ENCODE results near the gene CTIF. TPM values are rescaled to one million over a fixed set of nuclear protein-coding genes. Genes with fewer than 3 reads are reported as not detected.

CTIF gene
- total RNA-seq, 1 experiment from 2014 or later, result 8.2 TPM

GRCh38 chr18:48775372-48776155, 236.7 kb downstream of the CTIF start:
- no peak for DNase-seq (ENCODE audit: low read depth)

GRCh38 chr18:48776156-48776555, 237.3 kb downstream of the CTIF start:
- DNase-seq (ENCODE audit: low read depth), result no peak

DNA sequence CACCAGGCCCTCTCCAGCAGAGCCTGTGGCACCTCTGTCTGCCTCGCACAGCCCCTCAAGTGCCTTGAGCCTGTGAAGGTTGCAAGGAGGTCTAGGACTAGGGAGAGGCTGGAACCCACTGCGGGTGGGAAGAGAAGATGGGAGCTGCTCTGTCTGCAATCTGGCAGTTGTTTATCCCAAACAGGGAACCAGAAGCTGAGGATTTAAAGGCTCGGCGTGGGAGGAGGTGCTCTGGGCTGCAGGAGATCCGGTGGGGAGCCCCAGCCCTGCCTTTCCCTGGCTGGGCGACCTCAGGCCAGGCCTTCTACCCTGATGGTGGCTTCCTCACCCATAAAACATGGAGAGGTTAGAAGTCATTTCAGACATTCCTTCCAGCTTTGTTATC, 237.8 kb downstream of the CTIF start:
- DNase-seq (ENCODE audit: low read depth), result no peak

DNA sequence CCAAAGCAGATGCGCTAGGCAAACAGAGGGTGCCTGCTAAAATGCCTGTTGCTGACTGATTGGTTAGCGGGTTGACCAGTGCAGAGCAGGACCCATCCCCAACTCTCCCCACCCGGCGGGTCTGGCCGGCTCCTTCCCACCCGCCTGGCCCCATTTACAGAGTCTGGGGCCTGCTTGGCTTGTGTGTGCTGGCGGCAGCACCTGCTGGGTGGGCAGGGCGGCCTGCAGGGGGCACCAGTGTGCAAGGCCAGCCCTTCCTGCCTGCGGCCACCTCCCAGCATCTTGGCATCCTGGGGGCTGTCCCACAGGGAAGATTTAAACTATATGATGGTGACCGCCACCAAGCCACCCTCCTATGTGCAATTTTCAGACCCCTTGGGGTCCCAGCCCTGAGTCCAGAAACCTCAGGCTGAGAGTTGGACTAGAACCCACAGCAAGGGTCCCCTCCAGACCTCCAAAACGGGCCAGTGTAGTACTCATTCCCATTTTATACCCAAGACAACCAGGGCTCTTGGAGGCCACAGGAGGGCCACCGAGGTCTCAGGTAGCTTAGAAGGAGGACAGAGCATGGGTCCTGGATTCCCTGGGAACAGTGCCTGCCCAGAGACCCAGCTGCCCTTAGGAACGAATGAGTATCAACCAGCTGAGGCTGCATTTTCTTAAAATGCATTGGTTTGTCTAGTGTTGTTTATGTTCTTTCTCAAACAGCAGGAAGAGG, 238.4 kb downstream of the CTIF start:
- peak; percentile 75 for DNase-seq (ENCODE audit: low read depth)

GRCh38 chr18:48777744-48778116, 238.9 kb downstream of the CTIF start:
- peak; percentile 51 for DNase-seq (ENCODE audit: low read depth)

DNA sequence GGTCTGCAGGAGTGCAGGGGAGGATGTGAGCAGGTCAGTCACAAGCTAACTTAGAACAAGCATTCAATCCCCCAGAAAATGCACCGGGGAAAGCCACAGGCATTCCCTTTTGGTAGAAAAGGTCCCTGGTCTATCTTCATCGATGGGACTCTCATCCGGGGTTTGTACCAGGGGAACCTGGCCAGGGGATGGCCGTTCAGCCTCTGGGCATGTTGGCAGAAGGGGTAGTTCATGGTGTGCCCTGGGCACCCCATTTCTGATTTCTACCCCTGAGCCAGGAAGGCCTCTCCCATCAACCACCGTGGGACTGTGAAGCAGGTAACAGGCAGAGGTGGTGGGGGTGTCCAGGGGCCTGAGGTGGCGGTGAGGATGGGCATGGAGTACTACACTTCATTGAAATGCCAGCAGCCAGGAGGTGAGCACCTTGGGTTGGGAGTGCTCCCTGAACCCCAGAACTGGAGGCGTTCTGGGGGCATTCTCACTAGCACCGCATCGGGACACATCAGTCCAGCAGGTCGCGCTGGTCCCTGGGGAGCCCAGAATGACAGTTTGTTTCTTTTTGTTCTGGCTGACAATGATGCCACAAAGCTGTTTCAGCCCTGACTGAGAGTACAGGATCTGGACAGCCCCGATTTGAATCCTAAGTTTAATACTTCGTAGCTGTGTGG, 239.6 kb downstream of the CTIF start:
- no peak for DNase-seq (ENCODE audit: low read depth)

- no peak for DNase-seq (ENCODE audit: low read depth)
These were observed 240.6 kb downstream of the CTIF start for GRCh38 chr18:48779462-48779861.

- DNase-seq (ENCODE audit: low read depth), result no peak
These were observed 241.5 kb downstream of the CTIF start for GRCh38 chr18:48780201-48780912.

DNA sequence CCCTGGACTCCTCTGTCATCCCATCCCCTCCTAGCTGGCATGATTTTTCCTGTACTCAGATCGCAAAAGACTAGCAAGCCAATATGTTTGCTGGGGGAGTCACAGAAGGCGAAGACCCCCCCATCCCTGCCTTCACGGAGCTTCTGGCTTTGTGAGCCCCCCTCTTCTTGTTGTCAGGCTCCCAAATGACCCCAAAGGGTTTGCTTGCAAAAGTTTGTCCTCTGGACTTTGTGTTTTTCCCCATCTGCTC, 242.0 kb downstream of the CTIF start:
- DNase-seq (ENCODE audit: low read depth), result no peak

DNA sequence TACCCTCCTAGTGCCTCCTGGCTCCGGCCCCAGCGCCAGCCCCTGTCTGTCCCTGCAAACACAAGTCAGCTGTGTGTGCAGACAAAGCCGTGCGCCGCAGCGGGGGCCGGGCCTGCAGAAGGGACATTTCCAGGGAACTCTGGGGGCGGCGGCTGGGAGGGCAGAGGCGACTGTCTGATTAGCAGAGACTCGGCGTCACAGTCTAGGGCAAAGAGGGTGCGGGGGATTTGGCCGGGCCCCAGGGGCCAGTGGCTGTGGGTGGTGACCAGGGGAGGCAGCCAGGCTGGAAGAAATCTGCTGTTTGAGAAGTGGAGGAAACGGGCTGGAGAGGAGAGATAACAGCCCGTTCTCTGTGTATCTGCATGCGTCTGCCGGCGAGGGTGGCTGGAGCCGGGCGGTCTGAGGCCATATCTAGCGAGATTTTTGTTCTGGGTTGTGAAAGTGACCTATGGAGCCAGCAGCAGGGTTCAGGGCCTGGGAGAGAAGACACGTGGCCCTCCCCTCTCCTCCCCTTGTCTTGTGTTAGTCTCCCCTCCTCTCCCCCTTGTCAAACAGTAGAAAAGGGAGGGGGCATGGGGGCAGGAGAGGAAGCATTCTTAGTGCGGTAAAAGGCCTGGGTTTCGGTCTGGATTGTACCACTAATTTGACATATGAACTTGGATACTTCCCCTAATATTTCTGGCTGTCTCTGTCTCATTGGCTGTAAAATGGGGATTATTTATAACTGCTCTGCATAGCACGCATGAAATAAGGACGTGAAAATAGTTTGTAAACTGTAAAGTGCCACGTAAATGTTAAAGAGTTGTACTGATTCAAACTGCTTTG, 242.5 kb downstream of the CTIF start:
- DNase-seq (ENCODE audit: low read depth), result peak; percentile 27

- no peak for DNase-seq (ENCODE audit: low read depth)
These were observed 243.1 kb downstream of the CTIF start for GRCh38 chr18:48781988-48782363.

DNA sequence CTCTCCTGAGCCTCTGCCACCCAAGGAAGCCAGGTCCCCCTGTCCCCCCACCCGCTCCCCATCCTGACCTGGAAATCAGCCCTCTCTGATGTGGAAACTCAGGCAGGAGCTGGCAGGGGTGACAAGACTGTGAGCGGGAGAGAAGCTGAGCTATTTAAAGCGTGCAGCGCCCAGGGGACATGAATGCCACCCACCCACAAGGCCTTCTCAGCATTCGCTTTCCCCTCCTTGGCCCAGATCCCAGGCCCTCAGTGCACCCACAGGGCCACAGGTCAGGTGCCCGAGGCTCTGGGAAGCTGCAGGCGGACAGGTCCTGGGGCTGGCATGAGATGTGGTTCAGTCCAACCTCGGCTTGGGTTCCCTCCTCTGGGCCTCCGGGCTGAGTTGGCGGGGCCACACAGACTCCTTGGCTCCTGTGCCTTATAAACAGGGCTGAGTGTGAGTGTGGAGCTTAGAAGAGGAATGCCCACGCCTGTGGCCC, 243.6 kb downstream of the CTIF start:
- peak; percentile 9 for DNase-seq (ENCODE audit: low read depth)

DNA sequence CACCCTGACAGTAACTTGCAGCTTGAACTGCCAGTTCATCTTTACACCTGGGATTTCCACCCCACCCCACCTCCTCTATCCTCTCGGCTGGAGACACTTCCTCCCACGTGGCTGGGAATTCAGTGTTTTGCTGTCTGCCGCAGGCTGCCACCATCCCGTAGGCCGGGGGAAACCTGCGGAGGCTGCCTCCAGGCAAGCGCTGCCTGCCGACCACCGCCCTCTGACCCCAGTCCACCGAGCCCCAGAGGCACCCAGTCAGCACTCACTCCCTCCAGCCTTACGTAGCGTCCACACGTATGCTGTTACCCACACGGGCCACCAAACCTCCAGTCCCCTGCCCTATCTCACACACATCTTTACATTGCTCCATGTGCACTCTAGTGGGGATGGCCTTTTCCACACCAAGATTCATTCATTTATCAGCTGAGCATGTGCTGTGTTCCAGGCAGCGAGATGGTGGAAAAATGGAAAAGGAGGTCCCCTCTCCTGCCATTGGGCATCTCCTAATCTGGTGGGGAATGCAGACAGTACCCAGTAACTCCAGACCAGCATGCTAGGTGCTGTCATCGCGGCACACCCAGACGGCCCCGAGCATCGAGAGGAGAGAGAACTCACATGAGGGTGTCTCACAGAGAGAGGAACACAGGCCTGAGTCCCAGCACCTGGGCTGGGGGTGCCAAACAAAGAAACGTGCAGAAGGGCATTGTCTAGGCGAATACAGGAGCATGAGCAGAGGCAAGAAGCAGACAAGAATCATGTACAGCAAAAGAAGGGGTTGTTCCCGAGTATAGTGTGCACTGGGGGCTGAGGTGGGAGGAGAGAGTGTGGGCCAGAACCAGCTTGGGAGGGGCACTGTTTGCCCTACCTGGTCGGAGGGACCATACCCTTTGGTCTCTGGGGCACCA, 245.0 kb downstream of the CTIF start:
- DNase-seq (ENCODE audit: low read depth), result no peak

GRCh38 chr18:48784656-48785055, 245.8 kb downstream of the CTIF start:
- DNase-seq (ENCODE audit: low read depth), result no peak

- no peak for DNase-seq (ENCODE audit: low read depth)
These were observed 246.3 kb downstream of the CTIF start for GRCh38 chr18:48785091-48785614.

- DNase-seq (ENCODE audit: low read depth), result no peak
These were observed 247.1 kb downstream of the CTIF start for GRCh38 chr18:48785736-48786454.

GRCh38 chr18:48786455-48787202, 247.8 kb downstream of the CTIF start:
- DNase-seq (ENCODE audit: low read depth), result no peak

DNA sequence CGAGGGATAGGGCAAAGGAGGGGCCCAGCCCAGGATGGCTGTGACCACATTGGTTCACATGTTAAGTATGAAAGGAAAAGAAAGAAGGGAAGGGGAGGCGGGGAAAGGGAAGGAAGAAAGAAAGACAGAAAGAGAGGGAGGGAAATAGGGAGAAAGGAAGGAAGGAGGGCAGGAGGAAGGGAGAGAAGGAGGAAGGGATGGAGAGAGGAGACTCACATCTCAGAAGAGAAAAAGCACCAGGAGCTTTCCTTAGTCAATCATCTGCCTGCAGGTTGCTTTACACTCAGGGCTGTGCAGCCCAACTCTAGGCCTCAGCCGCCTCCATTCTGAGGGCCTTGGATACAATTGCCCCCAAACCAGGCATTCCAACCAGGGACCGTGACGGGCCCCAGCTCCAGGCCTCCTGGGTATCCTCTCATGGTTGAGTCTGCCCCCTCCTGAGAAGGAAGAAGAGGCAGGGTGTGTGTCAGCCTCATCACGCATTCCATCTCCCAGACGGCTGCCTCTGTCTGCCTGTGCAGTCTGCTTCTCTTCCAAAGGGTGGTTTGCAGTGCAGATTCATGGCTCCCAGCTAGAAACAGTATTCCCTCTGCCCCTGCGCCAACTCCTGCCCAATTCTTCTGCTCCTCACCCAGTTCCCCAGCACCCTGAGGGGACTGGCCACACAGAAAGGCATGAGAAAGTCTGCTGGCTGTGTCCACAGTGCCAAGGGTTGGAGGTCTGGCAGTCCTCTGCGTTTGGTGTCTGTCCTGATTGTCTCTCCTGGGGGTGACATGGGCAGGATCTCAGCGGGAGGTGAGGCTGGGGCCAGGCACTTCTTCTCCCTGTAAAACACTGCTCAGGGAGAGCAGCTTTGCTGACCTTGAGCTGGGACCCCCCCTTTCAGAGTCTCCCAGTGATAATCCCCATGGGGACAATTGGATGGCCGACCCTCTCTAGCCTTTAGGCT, 248.6 kb downstream of the CTIF start:
- DNase-seq (ENCODE audit: low read depth), result no peak
